CD14-positive monocyte (primary cell): ENCODE measurements around the gene SPPL2C. TPM values are rescaled to one million over a fixed set of nuclear protein-coding genes. Genes with fewer than 3 reads are reported as not detected.

Source experiments
- DNase-seq, 3 donors: peaks; one replicate each; pipeline ENCODE4 v3.0.0-alpha.2; 2011 to 2022
- H2AFZ ChIP-seq: 2 replicates; pipeline ENCODE4 v1.6.0; 2012; ENCODE audit warnings: mild to moderate bottlenecking, low read depth, low read length, inconsistent platforms; ENCODE audit not compliant: insufficient read depth, poor library complexity, severe bottlenecking
- H3K27ac ChIP-seq, 2 donors: 1 replicate in 1 of 2; 2 replicates in 1 of 2; pipeline ENCODE4 v1.5.1; 2012 to 2013; ENCODE audit warnings: low read length in 2 of 2, control low read depth in 1 of 2, inconsistent platforms in 1 of 2, low read depth in 1 of 2, mild to moderate bottlenecking in 1 of 2
- H3K27me3 ChIP-seq, 2 donors: one replicate each; pipeline versions ENCODE4 v1.6.0 to v1.6.1; 2011 to 2013; ENCODE audit warnings: low read length in 2 of 2; ENCODE audit not compliant: control insufficient read depth in 2 of 2, insufficient read depth in 2 of 2
- H3K36me3 ChIP-seq, 2 donors: replicated peaks in 1 of 2; 1 replicate in 1 of 2; 2 replicates in 1 of 2; pipeline versions ENCODE4 v1.5.1 to v1.6.1; 2012 to 2013; ENCODE audit warnings: low read length in 2 of 2, control low read depth in 1 of 2, inconsistent platforms in 1 of 2, mild to moderate bottlenecking in 1 of 2; ENCODE audit not compliant: insufficient read depth in 2 of 2, control insufficient read depth in 1 of 2
- H3K4me1 ChIP-seq, 2 donors: 1 replicate in 1 of 2; 2 replicates in 1 of 2; pipeline versions ENCODE4 v1.5.1 to v1.6.1; 2012 to 2013; ENCODE audit warnings: low read length in 2 of 2, control low read depth in 1 of 2, inconsistent platforms in 1 of 2, mild to moderate bottlenecking in 1 of 2, moderate library complexity in 1 of 2; ENCODE audit not compliant: insufficient read depth in 2 of 2, control insufficient read depth in 1 of 2
- H3K4me2 ChIP-seq: replicated peaks from 2 replicates; pipeline ENCODE3; 2012; ENCODE audit warnings: low read length, moderate library complexity, mild to moderate bottlenecking; ENCODE audit not compliant: poor library complexity, severe bottlenecking; ENCODE audit errors: extremely low read depth
- H3K4me3 ChIP-seq, 3 experiments: fragments of 200-600 bp in 1 of 3; sonication (generic) in 1 of 3; replicated peaks in 1 of 3; 1 replicate in 2 of 3; 2 replicates in 1 of 3; pipeline ENCODE4 v1.5.1; 2011 to 2013; ENCODE audit warnings: low read length in 3 of 3, mild to moderate bottlenecking in 3 of 3, control low read depth in 2 of 3, low read depth in 2 of 3, inconsistent platforms in 1 of 3, moderate library complexity in 1 of 3
- H3K79me2 ChIP-seq: 2 replicates; pipeline ENCODE4 v1.6.0; 2012; ENCODE audit warnings: mild to moderate bottlenecking, control low read depth, inconsistent platforms, low read length, moderate library complexity; ENCODE audit not compliant: insufficient read depth
- H3K9ac ChIP-seq: 2 replicates; pipeline ENCODE4 v1.6.0; 2017; ENCODE audit warnings: low read length, mild to moderate bottlenecking; ENCODE audit not compliant: insufficient read depth, poor library complexity, severe bottlenecking
- H3K9me3 ChIP-seq, 2 donors: replicated peaks in 1 of 2; 1 replicate in 1 of 2; 2 replicates in 1 of 2; pipeline versions ENCODE4 v1.5.1 to v1.6.1; 2012 to 2013; ENCODE audit warnings: low read length in 2 of 2, control low read depth in 1 of 2; ENCODE audit not compliant: control insufficient read depth in 1 of 2, insufficient read depth in 1 of 2
- H4K20me1 ChIP-seq: 2 replicates; pipeline ENCODE4 v1.6.0; 2012; ENCODE audit warnings: mild to moderate bottlenecking, low read length, control low read depth, moderate library complexity; ENCODE audit not compliant: insufficient read depth
- H3K27ac Mint-ChIP-seq, 7 donors: one replicate each; pipeline ENCODE4 v1.8.0; 2020; ENCODE audit warnings: mild to moderate bottlenecking in 7 of 7, mixed read lengths in 7 of 7, moderate library complexity in 6 of 7, inconsistent platforms in 2 of 7
- H3K27me3 Mint-ChIP-seq, 3 donors: one replicate each; pipeline ENCODE4 v1.8.0; 2021 to 2022; ENCODE audit warnings: low read depth in 3 of 3, mild to moderate bottlenecking in 3 of 3, mixed read lengths in 3 of 3, moderate library complexity in 3 of 3, inconsistent platforms in 1 of 3
- H3K36me3 Mint-ChIP-seq, 2 donors: one replicate each; pipeline ENCODE4 v1.8.0; 2020; ENCODE audit warnings: mixed read lengths in 2 of 2, inconsistent platforms in 1 of 2, mild to moderate bottlenecking in 1 of 2
- H3K4me1 Mint-ChIP-seq: one replicate; pipeline ENCODE4 v1.8.0; 2020; ENCODE audit warnings: mild to moderate bottlenecking, mixed read lengths
- H3K4me3 Mint-ChIP-seq, 2 donors: one replicate each; pipeline ENCODE4 v1.8.0; 2020; ENCODE audit warnings: mild to moderate bottlenecking in 2 of 2, mixed read lengths in 2 of 2, moderate library complexity in 1 of 2
- H3K9me3 Mint-ChIP-seq, 7 donors: one replicate each; pipeline ENCODE4 v1.8.0; 2020 to 2022; ENCODE audit warnings: mixed read lengths in 7 of 7, mild to moderate bottlenecking in 6 of 7, moderate library complexity in 6 of 7, inconsistent platforms in 2 of 7
- CTCF ChIP-seq: fragments of 200-600 bp; IDR thresholded peaks from one replicate; pipeline ENCODE4 v1.8.0; 2022; ENCODE audit warnings: antibody characterized with exemption, mild to moderate bottlenecking
- WGBS: methylation state at CpG from one replicate; pipeline ENCODE4 v1.1.5; 2013; ENCODE audit warnings: missing lambda C conversion rate; ENCODE audit not compliant: insufficient coverage; 5-methylcytosine and 5-hydroxymethylcytosine counted together
- intact Hi-C, 2 donors: fragments of 100-400 bp; cut with micrococcal nuclease; formaldehyde crosslinking; loops; one replicate each; pipeline versions ENCODE4 v1.15.0 to v1.15.1; 2023
- polyA plus RNA-seq, 3 donors: library from polyadenylated mRNA; depleted of rRNA in 1 of 3; unstranded in 2 of 3; stranded (reverse) in 1 of 3; fragments of 300-500 nt in 2 of 3; fragments of >200 nt in 1 of 3; fragmentation: Illumina TruSeq in 2 of 3; gene quantifications; 1 replicate in 2 of 3; 2 replicates in 1 of 3; pipeline ENCODE4 v1.2.3, GENCODE V29; 2012 to 2021

Gene SPPL2C
- polyA plus RNA-seq, 3 donors: not detected

- H3K4me3 Mint-ChIP-seq: no peak overlapping the region
- Histone ChIP-seq H3K27me3 (no peaks in the 10 kb centered on the region), H3K4me2 (no peak overlapping the region), H4K20me1 (no peaks in the 10 kb centered on the region), H3K9ac (no peak overlapping the region), H3K79me2 (no peaks in the 10 kb centered on the region), H3K36me3 (no peaks in the 10 kb centered on the region), H3K4me3 (no peak overlapping the region), H3K27ac (no peak overlapping the region), H3K4me1 (no peaks in the 10 kb centered on the region), H2AFZ (no peak overlapping the region), H3K9me3 (no peaks in the 10 kb centered on the region)
- WGBS: 88% methylated on average over 5 of the region's 6 CpGs
- H3K27ac Mint-ChIP-seq: no peak overlapping the region
- no peak for DNase-seq
- no peak for TF ChIP-seq CTCF
- H3K4me1 Mint-ChIP-seq: no peaks in the 10 kb centered on the region
- peaks cover 5 to 18% (median 17%) of the 10 kb centered on the region in 3 donors for H3K27me3 Mint-ChIP-seq
- no peaks in the 10 kb centered on the region for H3K36me3 Mint-ChIP-seq
- intact Hi-C loops: no loop called here
- H3K9me3 Mint-ChIP-seq: peaks cover 0 to 1% (median 0%) of the 10 kb centered on the region in 7 donors
These were observed 28.9 kb upstream of the SPPL2C start for GRCh38 chr17:45815752-45816151.

GRCh38 chr17:45818041-45818440 lies 26.6 kb upstream of the SPPL2C start:
- no peak overlapping the region for H2AFZ ChIP-seq
- intact Hi-C loops: no loop called here
- H3K27ac Mint-ChIP-seq: no peak overlapping the region
- no peaks in the 10 kb centered on the region for H3K27me3 ChIP-seq
- WGBS: 90% methylated on average over 6 of the region's 6 CpGs
- no peak overlapping the region for H3K27ac ChIP-seq
- no peak overlapping the region for H3K4me3 ChIP-seq
- H4K20me1 ChIP-seq: no peaks in the 10 kb centered on the region
- no peaks in the 10 kb centered on the region for H3K9me3 ChIP-seq
- H3K36me3 ChIP-seq: no peaks in the 10 kb centered on the region
- no peak for TF ChIP-seq CTCF
- no peak for DNase-seq
- no peak overlapping the region for H3K9ac ChIP-seq
- no peaks in the 10 kb centered on the region for H3K4me1 ChIP-seq
- no peak overlapping the region for H3K4me3 Mint-ChIP-seq
- no peaks in the 10 kb centered on the region for H3K36me3 Mint-ChIP-seq
- H3K9me3 Mint-ChIP-seq: peaks cover 0 to 1% (median 0%) of the 10 kb centered on the region in 7 donors
- H3K79me2 ChIP-seq: no peaks in the 10 kb centered on the region
- no peak overlapping the region for H3K4me2 ChIP-seq
- no peaks in the 10 kb centered on the region for H3K4me1 Mint-ChIP-seq
- peaks cover 11 to 17% (median 12%) of the 10 kb centered on the region in 3 donors for H3K27me3 Mint-ChIP-seq
